HG03521 (cell line): ENCODE results near the gene ACCSL.

Experiments
- ATAC-seq: cut with Tn5 transposase; IDR thresholded peaks from one replicate; pipeline ENCODE4 v1.9.1; 2021; ENCODE audit warnings: mild to moderate bottlenecking, moderate library complexity; ENCODE audit not compliant: unreplicated experiment

Gene ACCSL

DNA sequence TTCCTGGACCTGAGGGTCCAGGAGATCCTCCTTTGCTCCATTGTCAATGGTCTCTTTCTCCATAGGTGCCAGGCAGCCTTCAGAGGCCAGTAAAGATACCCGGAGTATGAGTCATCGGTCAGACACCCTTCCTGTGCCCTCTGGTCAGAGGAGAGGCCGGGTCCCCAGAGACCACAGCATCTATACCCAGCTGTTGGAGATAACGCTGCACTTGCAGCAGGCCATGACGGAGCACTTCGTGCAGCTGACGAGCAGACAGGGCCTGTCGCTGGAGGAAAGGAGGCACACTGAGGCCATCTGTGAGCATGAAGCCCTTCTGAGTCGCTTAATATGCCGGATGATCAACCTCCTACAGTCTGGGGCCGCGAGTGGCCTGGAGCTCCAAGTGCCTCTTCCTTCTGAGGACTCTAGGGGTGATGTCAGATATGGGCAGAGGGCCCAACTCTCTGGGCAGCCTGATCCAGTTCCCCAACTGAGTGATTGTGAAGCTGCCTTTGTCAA, at the start of gene ACCSL:
TSS of gene ACCSL (plus strand) at position 51 of the 501 bp plus-strand sequence. CDS start at position 107, 56 bp downstream.
- no peak for ATAC-seq

DNA sequence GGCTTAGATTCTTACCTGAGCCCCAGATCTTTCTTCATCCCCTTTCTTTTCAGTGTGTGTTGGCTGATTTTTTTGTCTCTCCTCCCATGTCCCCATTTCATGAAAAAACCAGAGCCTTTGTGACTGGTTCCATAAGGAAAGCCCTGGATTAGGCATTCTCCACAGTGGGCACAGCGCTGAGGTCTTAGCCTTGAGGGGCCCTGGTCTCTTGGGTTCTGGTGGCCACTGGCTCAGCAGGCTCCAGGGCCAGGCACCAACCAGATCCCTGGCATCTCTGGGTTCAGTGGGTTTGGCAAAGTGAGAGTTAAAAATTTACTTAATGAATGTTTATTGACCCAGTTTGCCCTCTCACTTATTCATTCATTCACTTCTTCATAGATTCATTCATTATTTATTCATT, 49.5 kb upstream of the ACCSL start:
- no peak for ATAC-seq

DNA sequence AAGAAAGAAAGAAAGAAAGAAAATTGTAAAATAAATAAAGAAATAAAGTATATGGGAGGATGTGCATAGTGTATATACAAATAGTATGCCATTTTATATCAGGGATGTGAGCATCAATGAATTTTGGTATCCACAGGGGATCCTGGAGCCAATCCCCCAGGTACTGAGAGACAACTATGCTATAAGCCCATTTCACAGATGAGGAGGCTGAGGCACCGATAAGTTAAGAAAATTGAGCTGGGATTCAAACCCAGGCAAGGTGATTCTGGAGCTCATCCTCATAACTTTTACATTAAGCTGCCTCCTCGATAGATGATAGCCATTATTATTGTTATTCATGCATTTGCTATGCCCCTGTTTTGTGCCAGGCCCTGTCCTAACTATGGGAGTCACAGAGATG, 47.0 kb upstream of the ACCSL start:
- no peak for ATAC-seq

DNA sequence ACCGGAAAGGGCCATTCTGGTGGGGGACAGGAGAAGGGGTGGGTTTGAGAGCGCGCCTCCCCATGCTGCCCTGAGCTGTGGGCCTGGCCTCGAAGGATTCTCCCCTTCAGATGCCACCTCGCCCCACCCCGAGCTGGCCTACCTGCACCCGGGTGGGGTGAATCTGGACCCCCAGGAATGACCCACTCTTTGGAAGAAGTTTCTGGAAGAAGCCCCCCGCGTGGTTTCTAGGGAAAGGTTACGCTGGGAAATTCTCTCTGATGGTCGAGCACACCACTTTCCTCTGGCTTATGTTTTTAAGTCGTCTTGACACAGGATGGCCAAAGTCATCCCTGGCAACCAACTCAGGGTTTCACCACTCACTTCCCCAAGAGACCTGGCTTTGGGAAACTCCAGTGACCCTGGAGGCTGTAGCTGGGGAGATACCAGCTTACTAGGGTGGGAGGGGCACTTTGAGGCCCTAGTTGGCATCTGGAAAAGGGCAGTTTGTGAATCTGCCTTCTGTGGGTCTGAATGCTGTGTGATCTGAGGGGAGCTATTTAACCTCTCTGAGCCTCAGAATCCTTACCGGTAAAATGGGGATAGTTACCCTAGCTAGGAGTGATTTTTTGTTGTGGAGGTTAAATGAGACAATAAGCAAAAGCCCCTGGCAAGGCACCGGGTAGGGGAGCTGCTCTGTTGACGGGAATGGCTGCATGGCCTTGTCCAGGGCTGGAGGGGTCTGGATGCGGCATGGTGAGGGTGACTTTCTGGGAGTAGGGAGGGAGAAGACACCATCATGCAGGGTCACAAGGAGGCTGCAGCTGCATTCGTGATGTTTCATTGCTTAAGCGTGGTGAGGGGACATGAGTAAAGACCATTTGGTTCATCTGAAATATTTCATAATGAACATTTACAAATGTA, 45.3 kb upstream of the ACCSL start:
- ATAC-seq: no peak

- no peak for ATAC-seq
Observed at GRCh38 chr11:44003736-44004451, 43.9 kb upstream of the ACCSL start.

- ATAC-seq: no peak
Observed at GRCh38 chr11:44004452-44005062, 43.2 kb upstream of the ACCSL start.

DNA sequence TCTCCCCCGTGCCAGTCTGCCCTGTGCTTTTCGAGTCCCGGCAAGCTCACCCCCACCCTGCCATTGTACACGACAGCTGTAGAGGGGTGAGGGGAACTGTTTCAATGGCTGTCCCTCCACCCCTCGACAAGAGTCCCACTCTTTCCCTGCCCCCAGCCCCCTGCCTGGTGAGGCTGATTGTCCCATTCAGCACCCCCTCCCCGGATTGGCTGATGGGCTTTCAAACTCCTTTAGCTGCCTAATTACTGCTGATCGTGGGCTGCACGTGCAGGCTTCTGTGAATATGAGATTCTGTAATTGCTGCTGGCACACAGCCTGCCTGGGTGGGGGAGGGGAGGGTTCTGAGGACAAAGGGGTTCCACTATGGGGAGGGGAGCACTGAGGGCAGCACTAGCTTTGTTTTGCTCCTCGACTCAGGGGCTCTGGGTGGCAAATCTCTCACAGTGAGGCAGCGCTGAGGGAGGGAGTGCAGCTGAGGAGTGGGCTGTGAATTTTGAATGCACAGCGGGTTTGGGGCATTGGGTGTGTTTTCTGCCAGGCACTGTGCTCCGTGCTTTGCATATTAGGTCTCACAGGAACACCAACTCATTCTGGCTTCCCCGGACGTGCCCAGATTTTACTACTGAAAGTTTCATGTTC, 42.6 kb upstream of the ACCSL start:
- no peak for ATAC-seq

GRCh38 chr11:44005956-44006355, 41.8 kb upstream of the ACCSL start:
- no peak for ATAC-seq

- no peak for ATAC-seq
Observed at GRCh38 chr11:44006917-44007361, 40.8 kb upstream of the ACCSL start.

DNA sequence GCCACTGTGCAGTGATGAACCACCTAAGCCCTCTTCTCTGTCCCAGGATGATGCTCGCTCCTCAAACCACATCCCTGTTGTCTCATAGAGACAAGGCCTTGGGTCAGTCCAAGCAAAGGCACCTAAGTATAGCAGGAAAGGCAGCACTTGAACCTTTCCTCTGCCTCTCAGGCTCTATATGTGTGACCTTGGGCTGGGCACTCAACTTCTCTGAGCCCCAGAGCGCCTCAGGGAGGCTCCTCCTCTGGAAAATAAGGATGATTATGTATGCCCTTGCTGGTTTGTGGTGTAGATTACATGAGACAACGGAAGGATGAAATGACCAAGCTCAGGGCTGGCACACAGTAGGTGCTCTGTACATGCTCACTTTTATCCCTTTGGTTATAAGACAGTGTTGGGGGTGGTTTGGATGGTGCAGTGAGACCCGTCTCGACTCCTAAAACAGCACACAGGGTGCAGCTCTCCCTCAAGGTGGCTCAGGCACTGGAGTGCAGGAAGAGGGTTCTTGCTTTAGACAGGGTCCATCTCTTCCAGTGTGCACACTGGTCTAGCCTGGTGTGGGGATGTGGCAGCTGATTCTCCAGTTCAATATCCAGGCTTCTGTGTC, 40.2 kb upstream of the ACCSL start:
- ATAC-seq: no peak

DNA sequence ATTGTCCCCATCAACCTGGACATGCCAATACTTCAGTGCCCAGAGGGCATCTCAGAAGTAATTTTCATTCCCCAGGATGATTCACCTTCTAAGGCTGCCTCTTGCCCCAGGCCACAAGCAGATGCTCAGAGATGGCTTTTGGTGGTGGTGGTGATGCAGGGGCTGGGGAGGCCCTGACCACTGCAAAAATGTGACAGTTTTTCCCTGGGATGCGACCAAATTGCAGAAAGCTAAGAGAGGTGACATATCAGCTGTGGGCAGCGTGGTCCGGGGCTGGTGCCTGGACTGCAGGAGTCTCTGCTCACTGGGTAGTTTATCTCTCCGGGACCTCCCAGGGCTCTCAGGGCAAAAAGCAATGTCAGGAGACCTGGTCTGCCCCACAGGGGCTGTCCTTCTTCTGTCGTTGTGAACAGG, 39.7 kb upstream of the ACCSL start:
- ATAC-seq: no peak

DNA sequence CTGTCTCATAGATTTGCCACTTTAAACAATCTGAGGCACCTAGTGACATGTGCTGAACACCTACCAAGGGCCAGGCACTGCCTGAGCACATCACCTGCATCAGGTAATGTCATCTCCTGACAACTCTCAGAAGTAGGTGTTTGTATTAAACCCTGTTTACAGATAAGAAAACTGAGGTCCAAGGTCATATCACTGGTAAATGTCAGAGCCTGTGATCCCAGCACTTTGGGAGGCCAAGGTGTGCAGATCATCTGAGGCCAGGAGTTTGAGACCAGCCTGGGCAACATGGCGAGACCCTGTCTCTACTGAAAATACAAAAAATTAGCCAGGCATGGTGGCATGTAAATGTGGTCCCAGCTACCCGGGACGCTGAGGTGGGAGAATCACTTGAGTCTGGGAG, 39.1 kb upstream of the ACCSL start:
- ATAC-seq: no peak

GRCh38 chr11:44010789-44011251, 37.0 kb upstream of the ACCSL start:
- no peak for ATAC-seq

DNA sequence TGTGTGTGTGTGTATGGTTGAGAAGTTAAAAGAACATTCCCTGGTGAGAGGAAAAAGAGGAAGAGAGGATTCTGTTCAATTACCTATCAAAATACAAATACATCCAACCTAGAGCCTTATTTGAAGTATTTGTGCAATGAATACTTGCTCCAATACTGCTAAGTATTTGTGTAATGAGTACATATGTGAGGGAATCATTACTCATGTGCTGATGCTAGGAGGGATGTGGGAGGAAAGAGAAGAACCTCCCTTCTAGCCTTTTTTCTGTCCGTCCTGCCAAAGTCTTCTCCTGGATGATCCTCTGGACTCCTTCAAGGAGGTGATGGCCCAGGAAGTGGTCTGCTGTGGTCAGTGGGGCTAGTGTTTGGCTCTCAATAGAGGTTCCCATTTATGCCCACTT, 36.0 kb upstream of the ACCSL start:
- no peak for ATAC-seq

GRCh38 chr11:44014968-44015623, 32.7 kb upstream of the ACCSL start:
- ATAC-seq: no peak

- no peak for ATAC-seq
Observed at GRCh38 chr11:44015624-44016007, 32.2 kb upstream of the ACCSL start.

- ATAC-seq: no peak
Observed at GRCh38 chr11:44016131-44016530, 31.6 kb upstream of the ACCSL start.

DNA sequence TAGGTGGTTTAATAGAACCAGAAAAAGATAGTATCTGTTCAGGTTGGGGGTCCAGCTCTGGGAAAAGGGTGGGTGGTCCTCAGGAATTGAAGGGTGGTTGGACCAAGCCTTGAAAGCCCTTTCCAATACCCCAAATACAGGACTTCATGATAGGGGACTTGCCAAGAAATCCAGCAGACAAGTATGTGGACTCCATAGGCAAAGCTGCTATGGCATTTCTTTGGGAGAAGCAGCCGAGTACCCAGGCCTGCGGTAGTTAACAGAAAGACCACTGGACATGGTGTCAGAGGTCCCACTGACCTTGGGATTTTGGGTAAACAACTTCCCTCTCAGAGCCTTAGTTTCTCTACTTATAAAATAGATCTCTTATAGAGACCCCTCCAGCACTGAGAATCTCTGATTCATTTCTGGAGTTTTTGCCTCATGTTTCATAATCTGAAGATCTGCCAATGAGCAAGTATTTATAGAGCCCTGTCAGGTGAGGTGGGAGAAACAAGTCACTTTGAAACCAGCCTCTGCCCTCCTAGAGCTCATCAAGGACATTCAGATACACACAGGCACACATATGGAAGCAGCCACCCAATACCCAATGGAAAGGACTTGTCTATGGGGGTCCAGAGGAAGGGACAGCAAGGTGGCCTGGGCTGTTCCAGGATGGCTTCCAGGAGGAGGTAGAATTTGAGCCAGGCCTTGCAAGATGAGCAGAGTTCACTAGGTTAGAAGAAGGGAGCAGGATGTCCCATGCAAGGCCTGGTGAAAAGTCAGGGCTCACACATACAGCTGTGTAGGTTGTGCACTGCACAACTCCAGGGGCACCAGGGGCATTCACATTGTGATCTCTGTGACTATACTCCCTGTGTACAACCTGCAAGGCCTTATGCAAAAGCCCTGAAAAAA, 31.0 kb upstream of the ACCSL start:
- no peak for ATAC-seq
